Neural cell (in vitro differentiated cells): Measurements from ENCODE around the gene FUT9. TPM values are rescaled to one million over a fixed set of nuclear protein-coding genes. Genes with fewer than 3 reads are reported as not detected.

ENCODE experiments used
- H2AFZ ChIP-seq: fragments of 200-600, 300-800 bp; sonication (generic), shearing (Covaris generic); 2 replicates; pipeline ENCODE4 v1.6.0; 2014; ENCODE audit warnings: low read depth, mild to moderate bottlenecking, antibody characterized with exemption, low read length, moderate library complexity
- H3F3A ChIP-seq: fragments of 200-600 bp; shearing (Covaris generic); 2 replicates; pipeline ENCODE4 v1.6.1; 2016; ENCODE audit warnings: mild to moderate bottlenecking, moderate library complexity, mixed read lengths, antibody characterized with exemption, low read length; ENCODE audit not compliant: insufficient read depth, poor library complexity, severe bottlenecking
- H3K27ac ChIP-seq: fragments of 200-600, 300-800 bp; sonication (generic), shearing (Covaris generic); 2 replicates; pipeline ENCODE4 v1.5.1; 2014; ENCODE audit warnings: mild to moderate bottlenecking, low read length, moderate library complexity
- H3K27me3 ChIP-seq: fragments of 300-800, 200-600 bp; sonication (generic), shearing (Covaris generic); 2 replicates; pipeline ENCODE4 v1.6.0; 2014; ENCODE audit warnings: mild to moderate bottlenecking, low read depth, low read length, moderate library complexity; ENCODE audit not compliant: insufficient read depth
- H3K36me3 ChIP-seq: fragments of 300-800, 200-600 bp; sonication (generic), shearing (Covaris generic); 2 replicates; pipeline ENCODE4 v1.5.1; 2014; ENCODE audit warnings: mild to moderate bottlenecking, antibody characterized with exemption, low read length, moderate library complexity; ENCODE audit not compliant: insufficient read depth
- H3K4me2 ChIP-seq: fragments of 300-800, 200-600 bp; sonication (generic), shearing (Covaris generic); 2 replicates; pipeline ENCODE4 v1.6.0; 2014; ENCODE audit warnings: mild to moderate bottlenecking, low read length
- H3K4me3 ChIP-seq: fragments of 300-800, 200-600 bp; sonication (generic), shearing (Covaris generic); 2 replicates; pipeline ENCODE4 v1.5.1; 2014; ENCODE audit warnings: mild to moderate bottlenecking, low read length, moderate library complexity
- H3K79me2 ChIP-seq: fragments of 200-600 bp; shearing (Covaris generic); replicated peaks from 2 replicates; pipeline ENCODE4 v1.6.0; 2014; ENCODE audit warnings: mild to moderate bottlenecking, low read length, moderate library complexity; ENCODE audit not compliant: insufficient read depth
- H3K9ac ChIP-seq: fragments of 300-800, 200-600 bp; sonication (generic), shearing (Covaris generic); 2 replicates; pipeline ENCODE4 v1.6.1; 2016; ENCODE audit warnings: mild to moderate bottlenecking, low read length, mixed read lengths
- H3K9me2 ChIP-seq: fragments of 200-600 bp; shearing (Covaris generic); 2 replicates; pipeline ENCODE4 v1.6.1; 2016; ENCODE audit warnings: mild to moderate bottlenecking, low read length, mixed read lengths; ENCODE audit not compliant: insufficient read depth
- H3K9me3 ChIP-seq: fragments of 200-600, 300-800 bp; sonication (generic), shearing (Covaris generic); 2 replicates; pipeline ENCODE4 v1.6.1; 2016; ENCODE audit warnings: mild to moderate bottlenecking, mixed run types, low read length, moderate library complexity, mixed read lengths
- H4K20me1 ChIP-seq: fragments of 200-600 bp; shearing (Covaris generic); 2 replicates; pipeline ENCODE4 v1.6.1; 2016; ENCODE audit warnings: mild to moderate bottlenecking, mixed run types; ENCODE audit not compliant: insufficient read depth
- CTCF ChIP-seq: fragments of 450-650 bp; IDR thresholded peaks from 2 replicates; pipeline ENCODE4 v1.5.1; 2014; ENCODE audit warnings: antibody characterized with exemption, mild to moderate bottlenecking, moderate library complexity; ENCODE audit not compliant: poor library complexity, severe bottlenecking
- EP300 ChIP-seq: fragments of 450-650 bp; conservative IDR thresholded peaks from 2 replicates; pipeline ENCODE4 v1.6.1; 2014; ENCODE audit warnings: antibody characterized with exemption, mild to moderate bottlenecking, moderate library complexity; ENCODE audit not compliant: poor library complexity, severe bottlenecking
- EZH2 ChIP-seq: fragments of 200-600, 300-800 bp; shearing (Covaris generic), sonication (generic); IDR thresholded peaks from 2 replicates; pipeline ENCODE4 v1.6.1; 2014; ENCODE audit warnings: antibody characterized with exemption, low read length, borderline replicate concordance, mild to moderate bottlenecking; ENCODE audit not compliant: insufficient read depth, poor library complexity, severe bottlenecking
- MXI1 ChIP-seq: fragments of 450-650 bp; conservative IDR thresholded peaks from 2 replicates; pipeline ENCODE4 v1.6.1; 2014; ENCODE audit warnings: antibody characterized with exemption, mild to moderate bottlenecking; ENCODE audit not compliant: poor library complexity, severe bottlenecking
- POLR2AphosphoS5 ChIP-seq: IDR thresholded peaks from 2 replicates; pipeline ENCODE4 v1.6.1; 2012
- RAD21 ChIP-seq: fragments of 450-650 bp; conservative IDR thresholded peaks from 2 replicates; pipeline ENCODE4 v1.6.1; 2014; ENCODE audit warnings: antibody characterized with exemption, mild to moderate bottlenecking, moderate library complexity
- REST ChIP-seq: IDR thresholded peaks from 2 replicates; pipeline ENCODE4 v1.6.1; 2012; ENCODE audit warnings: borderline replicate concordance
- SMC3 ChIP-seq: fragments of 450-650 bp; conservative IDR thresholded peaks from 2 replicates; pipeline ENCODE4 v1.6.1; 2014; ENCODE audit warnings: antibody characterized with exemption, mild to moderate bottlenecking, moderate library complexity; ENCODE audit not compliant: poor library complexity
- TAF1 ChIP-seq: IDR thresholded peaks from 2 replicates; pipeline ENCODE4 v1.6.1; 2012; ENCODE audit warnings: low read depth
- polyA plus RNA-seq: library from polyadenylated mRNA; depleted of rRNA; stranded (reverse); fragments of >200 nt; gene quantifications from 2 replicates; pipeline ENCODE4 v1.2.3, GENCODE V29; 2014

Gene FUT9
- polyA plus RNA-seq, 1 donor from 2014 or later: 18.5 TPM

GRCh38 chr6:95973976-95974375 lies 41.8 kb upstream of the FUT9 start:
- no peaks in the 10 kb centered on the region for H3F3A ChIP-seq
- H3K79me2 ChIP-seq: no peaks in the 10 kb centered on the region
- TF ChIP-seq SMC3: no peak
- no peaks in the 10 kb centered on the region for H3K9me3 ChIP-seq
- no peaks in the 10 kb centered on the region for H4K20me1 ChIP-seq
- no peaks in the 10 kb centered on the region for H3K27me3 ChIP-seq
- H3K4me3 ChIP-seq: no peak overlapping the region
- H3K9ac ChIP-seq: no peak overlapping the region
- no peak overlapping the region for H3K27ac ChIP-seq
- no peak overlapping the region for H2AFZ ChIP-seq
- no peaks in the 10 kb centered on the region for H3K9me2 ChIP-seq
- no peak overlapping the region for H3K4me2 ChIP-seq
- no peaks in the 10 kb centered on the region for H3K36me3 ChIP-seq

- Histone ChIP-seq H3F3A (no peaks in the 10 kb centered on the region), H3K36me3 (no peaks in the 10 kb centered on the region), H3K9ac (no peak overlapping the region), H3K4me2 (no peak overlapping the region), H3K79me2 (no peaks in the 10 kb centered on the region), H4K20me1 (no peaks in the 10 kb centered on the region), H3K27ac (no peak overlapping the region), H2AFZ (no peak overlapping the region), H3K9me2 (no peaks in the 10 kb centered on the region), H3K4me3 (no peak overlapping the region), H3K9me3 (no peaks in the 10 kb centered on the region), H3K27me3 (no peaks in the 10 kb centered on the region)
- TF ChIP-seq EZH2 (no peak), RAD21 (no peak), SMC3 (no peak), EP300 (no peak), REST (no peak), CTCF (no peak), POLR2AphosphoS5 (no peak), MXI1 (no peak), TAF1 (no peak)
Measured at GRCh38 chr6:95978230-95978629, 37.5 kb upstream of the FUT9 start.

GRCh38 chr6:95991906-95992305 lies 23.9 kb upstream of the FUT9 start:
- H3K9me2 ChIP-seq: no peaks in the 10 kb centered on the region
- H3K36me3 ChIP-seq: no peaks in the 10 kb centered on the region
- no peaks in the 10 kb centered on the region for H3K27me3 ChIP-seq
- TF ChIP-seq EP300: no peak
- H4K20me1 ChIP-seq: no peaks in the 10 kb centered on the region
- no peaks in the 10 kb centered on the region for H3F3A ChIP-seq
- H3K9me3 ChIP-seq: peaks cover 5% of the 10 kb centered on the region
- no peak overlapping the region for H3K4me3 ChIP-seq
- no peak overlapping the region for H3K9ac ChIP-seq
- H3K4me2 ChIP-seq: no peak overlapping the region
- no peak overlapping the region for H3K27ac ChIP-seq
- H2AFZ ChIP-seq: no peak overlapping the region
- H3K79me2 ChIP-seq: no peaks in the 10 kb centered on the region
